GM18870 (cell line): Measurements from ENCODE around the gene RALGDS.

ENCODE experiments used
- ATAC-seq: cut with Tn5 transposase; IDR thresholded peaks from one replicate; pipeline ENCODE4 v1.9.1; 2021; ENCODE audit warnings: moderate library complexity; ENCODE audit not compliant: unreplicated experiment

Gene RALGDS

GRCh38 chr9:133151601-133152525 is 30.8 kb upstream of the RALGDS start:
- no peak for ATAC-seq

GRCh38 chr9:133151041-133151440 is 30.0 kb upstream of the RALGDS start:
- no peak for ATAC-seq

- peak; percentile 60 for ATAC-seq
Observed at GRCh38 chr9:133149130-133150015, 28.3 kb upstream of the RALGDS start.

GRCh38 chr9:133148199-133149129 is 27.4 kb upstream of the RALGDS start:
- ATAC-seq: peak; percentile 8

- ATAC-seq: no peak
Observed at GRCh38 chr9:133147412-133148198, 26.6 kb upstream of the RALGDS start.

- ATAC-seq: no peak
Observed at GRCh38 chr9:133146746-133147411, 25.8 kb upstream of the RALGDS start.

- ATAC-seq: no peak
Observed at GRCh38 chr9:133144904-133145851, 24.1 kb upstream of the RALGDS start.

GRCh38 chr9:133144142-133144903 is 23.3 kb upstream of the RALGDS start:
- ATAC-seq: peak; percentile 36

GRCh38 chr9:133143639-133144141 is 22.6 kb upstream of the RALGDS start:
- no peak for ATAC-seq

GRCh38 chr9:133142684-133143622 is 21.9 kb upstream of the RALGDS start:
- ATAC-seq: no peak

GRCh38 chr9:133141833-133142595 is 21.0 kb upstream of the RALGDS start:
- no peak for ATAC-seq

GRCh38 chr9:133140606-133141005 is 19.6 kb upstream of the RALGDS start:
- ATAC-seq: no peak

GRCh38 chr9:133140174-133140505 is 19.1 kb upstream of the RALGDS start:
- ATAC-seq: no peak

GRCh38 chr9:133139246-133140173 is 18.5 kb upstream of the RALGDS start:
- no peak for ATAC-seq
